B cell (primary cell): Measurements from ENCODE around the gene SDF2L1. TPM values are rescaled to one million over a fixed set of nuclear protein-coding genes. Genes with fewer than 3 reads are reported as not detected.

Experiments used
- ATAC-seq: fragments of 200-7000 bp; cut with Tn5 transposase; one replicate; pipeline ENCODE4 v1.10.0; 2021; ENCODE audit warnings: low read depth, mild to moderate bottlenecking, moderate number of reproducible peaks, moderate library complexity
- CTCF ChIA-PET: fragments of 350-600 bp; sonication (Branson Sonifier 250); formaldehyde crosslinking; loops from one replicate; lab custom pipeline; 2021; ENCODE audit warnings: antibody characterized with exemption, inconsistent platforms; lab: Charles Lee
- POLR2A ChIA-PET: fragments of 350-600 bp; sonication (Branson Sonifier 250); formaldehyde crosslinking; loops from one replicate; lab custom pipeline; 2021; ENCODE audit warnings: antibody characterized with exemption; lab: Charles Lee
- DNase-seq: peaks from one replicate; pipeline ENCODE4 v3.0.0; 2013
- H2AFZ ChIP-seq: 2 replicates; pipeline ENCODE4 v1.6.1; 2012; ENCODE audit warnings: mild to moderate bottlenecking, low read depth, low read length; ENCODE audit not compliant: insufficient read depth, poor library complexity, severe bottlenecking
- H3K27ac ChIP-seq, 2 donors: 1 replicate in 1 of 2; 2 replicates in 1 of 2; pipeline ENCODE4 v1.5.1; 2012 to 2013; ENCODE audit warnings: low read length in 2 of 2, mild to moderate bottlenecking in 2 of 2, moderate library complexity in 1 of 2
- H3K27me3 ChIP-seq, 4 experiments: fragments of 200-600 bp in 1 of 4; sonication (generic) in 1 of 4; replicated peaks in 1 of 4; 1 replicate in 2 of 4; 2 replicates in 2 of 4; pipeline versions ENCODE4 v1.6.1 to v1.7.0; 2013 to 2016; ENCODE audit warnings: low read length in 3 of 4, mild to moderate bottlenecking in 2 of 4, mixed read lengths in 1 of 4, moderate library complexity in 1 of 4; ENCODE audit not compliant: insufficient read depth in 4 of 4, control insufficient read depth in 3 of 4; ENCODE audit errors: control extremely low read depth in 1 of 4
- H3K36me3 ChIP-seq, 2 experiments: replicated peaks in 1 of 2; 1 replicate in 1 of 2; 2 replicates in 1 of 2; pipeline versions ENCODE4 v1.6.1 to v1.7.1; 2013; ENCODE audit warnings: low read length in 1 of 2; ENCODE audit not compliant: insufficient read depth in 2 of 2, control insufficient read depth in 1 of 2; ENCODE audit errors: control extremely low read depth in 1 of 2, extremely low read depth in 1 of 2
- H3K4me1 ChIP-seq, 2 donors: fragments of 200-600 bp in 1 of 2; sonication (generic) in 1 of 2; 1 replicate in 1 of 2; 2 replicates in 1 of 2; pipeline versions ENCODE4 v1.5.1 to v1.6.1; 2013 to 2017; ENCODE audit warnings: low read length in 2 of 2; ENCODE audit not compliant: control insufficient read depth in 2 of 2, insufficient read depth in 2 of 2
- H3K4me2 ChIP-seq: replicated peaks from 2 replicates; pipeline ENCODE3; 2012; ENCODE audit warnings: mild to moderate bottlenecking, low read depth, low read length; ENCODE audit not compliant: poor library complexity, severe bottlenecking
- H3K4me3 ChIP-seq, 5 experiments: fragments of 200-600 bp in 1 of 5; sonication (generic) in 1 of 5; 1 replicate in 3 of 5; 2 replicates in 2 of 5; pipeline versions ENCODE4 v1.5.1 to v1.7.0; 2011 to 2016; ENCODE audit warnings: low read length in 4 of 5, mild to moderate bottlenecking in 4 of 5, low read depth in 2 of 5, control low read depth in 1 of 5, moderate library complexity in 1 of 5; ENCODE audit not compliant: insufficient read depth in 1 of 5; ENCODE audit errors: control extremely low read depth in 1 of 5, extremely low read depth in 1 of 5
- H3K79me2 ChIP-seq: fragments of 200-600 bp; sonication (generic); one replicate; pipeline ENCODE4 v1.6.0; 2016; ENCODE audit warnings: low read length; ENCODE audit not compliant: control insufficient read depth, insufficient read depth
- H3K9ac ChIP-seq: fragments of 200-600 bp; sonication (generic); 2 replicates; pipeline ENCODE4 v1.6.1; 2017; ENCODE audit warnings: mild to moderate bottlenecking, low read length, moderate library complexity
- H3K9me3 ChIP-seq, 3 donors: one replicate each; pipeline versions ENCODE4 v1.6.1 to v1.7.1; 2013; ENCODE audit warnings: low read length in 2 of 3; ENCODE audit not compliant: control insufficient read depth in 2 of 3, insufficient read depth in 1 of 3; ENCODE audit errors: control extremely low read depth in 1 of 3
- H4K20me1 ChIP-seq: 2 replicates; pipeline ENCODE4 v1.6.0; 2012; ENCODE audit warnings: mild to moderate bottlenecking, low read length; ENCODE audit not compliant: insufficient read depth, control insufficient read depth, poor library complexity, severe bottlenecking
- H3K27ac Mint-ChIP-seq: one replicate; pipeline ENCODE4 v1.8.0; 2021; ENCODE audit warnings: mixed read lengths
- H3K27me3 Mint-ChIP-seq: one replicate; pipeline ENCODE4 v1.8.0; 2021; ENCODE audit warnings: mixed read lengths
- H3K4me1 Mint-ChIP-seq: one replicate; pipeline ENCODE4 v1.8.0; 2021; ENCODE audit warnings: mixed read lengths
- H3K4me3 Mint-ChIP-seq: one replicate; pipeline ENCODE4 v1.8.0; 2021; ENCODE audit warnings: mixed read lengths
- H3K9me3 Mint-ChIP-seq: one replicate; pipeline ENCODE4 v1.8.0; 2022; ENCODE audit warnings: mixed read lengths; ENCODE audit not compliant: insufficient read depth
- EZH2 ChIP-seq: IDR thresholded peaks from 2 replicates; pipeline ENCODE4 v1.6.1; 2012; ENCODE audit warnings: borderline replicate concordance, low read depth, mild to moderate bottlenecking, moderate library complexity, low read length; ENCODE audit not compliant: insufficient read depth, poor library complexity, severe bottlenecking
- WGBS: methylation state at CpG from one replicate; pipeline ENCODE4 v1.1.5; 2013; ENCODE audit warnings: missing lambda C conversion rate; ENCODE audit not compliant: insufficient coverage; 5-methylcytosine and 5-hydroxymethylcytosine counted together
- intact Hi-C: fragments of 100-400 bp; cut with micrococcal nuclease; formaldehyde crosslinking; loops from one replicate; pipeline ENCODE4 v1.10.0; 2022
- polyA plus RNA-seq: library from polyadenylated mRNA; depleted of rRNA; stranded (reverse); fragments of >200 nt; gene quantifications from 2 replicates; pipeline ENCODE4 v1.2.3, GENCODE V29; 2012
- total RNA-seq, 2 donors: library from RNA; stranded (reverse); fragments of 120-200 nt in 1 of 2; gene quantifications; 1 replicate in 1 of 2; 2 replicates in 1 of 2; pipeline versions ENCODE4 v1.2.3 to v1.2.4, GENCODE V29; 2013 to 2022
- TF ChIP-seq, protein P1 (sequence below): fragments of 200-600 bp; IDR thresholded peaks from one replicate; pipeline ENCODE4 v1.8.0; 2022; ENCODE audit warnings: antibody characterized with exemption, mild to moderate bottlenecking

SDF2L1 gene
- total and polyA plus RNA-seq, 2 donors (not counting 1 experiment from before 2014, with no cell fraction given) = 15.2 to 23.5 TPM

DNA sequence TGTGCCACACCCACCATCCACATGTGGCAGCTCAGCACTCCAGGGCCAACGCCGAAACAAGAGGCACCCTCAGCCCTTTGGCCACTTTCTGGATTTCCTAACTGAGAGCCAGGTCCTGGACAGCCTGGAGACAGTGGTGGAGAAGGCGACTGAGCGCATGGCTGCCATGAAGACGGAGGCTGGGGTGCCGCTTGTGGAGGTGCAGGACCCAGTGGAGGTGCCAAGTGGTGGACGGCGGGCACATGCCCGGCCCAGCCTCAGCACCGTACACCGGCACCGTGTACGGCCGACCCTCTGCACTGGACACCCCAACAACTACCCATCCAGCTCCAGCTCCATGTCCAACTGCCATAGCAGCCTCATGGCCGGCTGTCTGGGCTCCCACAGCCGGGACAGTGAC lies 8.0 kb upstream of the SDF2L1 start:
- ChIA-PET CTCF (interaction anchor here (0.9 to 5.4 kb wide), 2 partner anchors 9 to 12 kb away, joined by 3 to 23 read pairs; no protein-coding TSS in a partner anchor), POLR2A (no interaction called here)
- peaks cover 17% of the 10 kb centered on the region for H3K4me1 Mint-ChIP-seq
- peaks cover 0 to 11% (median 0%) of the 10 kb centered on the region in 3 donors for H3K9me3 ChIP-seq
- WGBS = 98% methylated on average over 16 of the region's 16 CpGs
- no peaks in the 10 kb centered on the region for H3K36me3 ChIP-seq
- no peak overlapping the region for H3K9ac ChIP-seq
- H3K27ac Mint-ChIP-seq = no peak overlapping the region
- H4K20me1 ChIP-seq = peaks cover 13% of the 10 kb centered on the region
- no peak overlapping the region for H3K4me3 Mint-ChIP-seq
- ATAC-seq (no peak), DNase-seq (no peak)
- no peaks in the 10 kb centered on the region for H3K27me3 Mint-ChIP-seq
- no peak overlapping the region for H3K4me2 ChIP-seq
- H3K9me3 Mint-ChIP-seq = no peaks in the 10 kb centered on the region
- no peak overlapping the region for H2AFZ ChIP-seq
- no peak overlapping the region for H3K27ac ChIP-seq
- H3K4me1 ChIP-seq = peaks cover 1 to 14% of the 10 kb centered on the region in 2 donors
- peaks cover 9% of the 10 kb centered on the region for H3K79me2 ChIP-seq
- H3K4me3 ChIP-seq = no peak overlapping the region
- no peak for TF ChIP-seq EZH2
- TF ChIP-seq, protein P1, sequence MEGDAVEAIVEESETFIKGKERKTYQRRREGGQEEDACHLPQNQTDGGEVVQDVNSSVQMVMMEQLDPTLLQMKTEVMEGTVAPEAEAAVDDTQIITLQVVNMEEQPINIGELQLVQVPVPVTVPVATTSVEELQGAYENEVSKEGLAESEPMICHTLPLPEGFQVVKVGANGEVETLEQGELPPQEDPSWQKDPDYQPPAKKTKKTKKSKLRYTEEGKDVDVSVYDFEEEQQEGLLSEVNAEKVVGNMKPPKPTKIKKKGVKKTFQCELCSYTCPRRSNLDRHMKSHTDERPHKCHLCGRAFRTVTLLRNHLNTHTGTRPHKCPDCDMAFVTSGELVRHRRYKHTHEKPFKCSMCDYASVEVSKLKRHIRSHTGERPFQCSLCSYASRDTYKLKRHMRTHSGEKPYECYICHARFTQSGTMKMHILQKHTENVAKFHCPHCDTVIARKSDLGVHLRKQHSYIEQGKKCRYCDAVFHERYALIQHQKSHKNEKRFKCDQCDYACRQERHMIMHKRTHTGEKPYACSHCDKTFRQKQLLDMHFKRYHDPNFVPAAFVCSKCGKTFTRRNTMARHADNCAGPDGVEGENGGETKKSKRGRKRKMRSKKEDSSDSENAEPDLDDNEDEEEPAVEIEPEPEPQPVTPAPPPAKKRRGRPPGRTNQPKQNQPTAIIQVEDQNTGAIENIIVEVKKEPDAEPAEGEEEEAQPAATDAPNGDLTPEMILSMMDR = no peak
- intact Hi-C loops = loop anchor here (5.0 kb wide), 1 partner anchor 47 kb away; no protein-coding TSS in a partner anchor
- no peaks in the 10 kb centered on the region for H3K27me3 ChIP-seq

GRCh38 chr22:21634844-21635243 lies 7.3 kb upstream of the SDF2L1 start:
- H4K20me1 ChIP-seq = peaks cover 7% of the 10 kb centered on the region
- H3K4me2 ChIP-seq = no peak overlapping the region
- Mint-ChIP-seq H3K4me3 (no peak overlapping the region), H3K27me3 (no peaks in the 10 kb centered on the region), H3K4me1 (peaks cover 15% of the 10 kb centered on the region), H3K9me3 (no peaks in the 10 kb centered on the region), H3K27ac (no peak overlapping the region)
- no peak overlapping the region for H3K4me3 ChIP-seq
- H2AFZ ChIP-seq = no peak overlapping the region
- DNase-seq (no peak), ATAC-seq (no peak)
- H3K27me3 ChIP-seq = no peaks in the 10 kb centered on the region
- intact Hi-C loops = loop anchor here (5.0 kb wide), 1 partner anchor 48 kb away; no protein-coding TSS in a partner anchor
- H3K9me3 ChIP-seq = peaks cover 0 to 10% (median 0%) of the 10 kb centered on the region in 3 donors
- no peak for TF ChIP-seq EZH2
- TF ChIP-seq, protein P1 = no peak
- peaks cover under 1% of the 10 kb centered on the region for H3K79me2 ChIP-seq
- H3K27ac ChIP-seq = no peak overlapping the region
- no peak overlapping the region for H3K9ac ChIP-seq
- 96% methylated on average over 19 of the region's 19 CpGs for WGBS
- peaks cover 0 to 13% of the 10 kb centered on the region in 2 donors for H3K4me1 ChIP-seq
- ChIA-PET POLR2A (no interaction called here), CTCF (interaction anchor here (5.4 kb wide), 1 partner anchor 11 kb away, joined by 23 read pairs; no protein-coding TSS in a partner anchor)
- no peaks in the 10 kb centered on the region for H3K36me3 ChIP-seq
